Activated effector memory CD4-positive, alpha-beta T cell treated with anti-CD3 and anti-CD28 coated beads, Interleukin-2, amount 50 U/mL, for 16 hours (primary cell): ENCODE measurements around the gene TMEM236.

Source experiments
- DNase-seq: peaks from one replicate; pipeline ENCODE4 v3.0.0-alpha.2; 2020

The TMEM236 gene

GRCh38 chr10:17790651-17791050 lies 38.6 kb downstream of the TMEM236 start:
- no peak for DNase-seq

GRCh38 chr10:17792991-17793390 lies 41.0 kb downstream of the TMEM236 start:
- DNase-seq, result no peak

- DNase-seq, result no peak
These were observed 42.0 kb downstream of the TMEM236 start for GRCh38 chr10:17793823-17794644.

GRCh38 chr10:17795083-17795482 lies 43.1 kb downstream of the TMEM236 start:
- DNase-seq, result no peak

- no peak for DNase-seq
These were observed 44.0 kb downstream of the TMEM236 start for GRCh38 chr10:17795813-17796594.

GRCh38 chr10:17801507-17801906 lies 49.5 kb downstream of the TMEM236 start:
- DNase-seq, result no peak

- DNase-seq, result no peak
These were observed 50.3 kb downstream of the TMEM236 start for GRCh38 chr10:17802350-17802749.

- DNase-seq, result no peak
These were observed 51.0 kb downstream of the TMEM236 start for GRCh38 chr10:17802976-17803375.

- DNase-seq, result no peak
These were observed 53.3 kb downstream of the TMEM236 start for GRCh38 chr10:17805330-17805729.

- DNase-seq, result peak; percentile 64
These were observed 54.0 kb downstream of the TMEM236 start for GRCh38 chr10:17805921-17806577.

GRCh38 chr10:17808971-17809841 lies 57.2 kb downstream of the TMEM236 start, which contains the start of gene MRC1:
Gene MRC1, plus strand, starts transcription at chr10:17809348. Its CDS starts 118 bp downstream, at chr10:17809466.
- no peak for DNase-seq

- no peak for DNase-seq
These were observed 59.3 kb downstream of the TMEM236 start for GRCh38 chr10:17811146-17811865.

GRCh38 chr10:17814973-17815372 lies 63.0 kb downstream of the TMEM236 start:
- no peak for DNase-seq

- no peak for DNase-seq
These were observed 64.2 kb downstream of the TMEM236 start for GRCh38 chr10:17816199-17816598.

GRCh38 chr10:17817316-17817715 lies 65.3 kb downstream of the TMEM236 start:
- no peak for DNase-seq

GRCh38 chr10:17817790-17818189 lies 65.8 kb downstream of the TMEM236 start:
- no peak for DNase-seq

GRCh38 chr10:17819836-17820235 lies 67.8 kb downstream of the TMEM236 start:
- DNase-seq, result no peak

GRCh38 chr10:17820943-17821342 lies 68.9 kb downstream of the TMEM236 start:
- no peak for DNase-seq

GRCh38 chr10:17821893-17822292 lies 69.9 kb downstream of the TMEM236 start:
- DNase-seq, result no peak

GRCh38 chr10:17831341-17831740 lies 79.3 kb downstream of the TMEM236 start:
- DNase-seq, result no peak

- no peak for DNase-seq
These were observed 79.9 kb downstream of the TMEM236 start for GRCh38 chr10:17831896-17832295.

- no peak for DNase-seq
These were observed 81.7 kb downstream of the TMEM236 start for GRCh38 chr10:17833656-17834055.
